Keratinocyte (primary cell): ENCODE measurements around the gene TDRD9. TPM values are rescaled to one million over a fixed set of nuclear protein-coding genes. Genes with fewer than 3 reads are reported as not detected.
A peak's percentile ranks its signal among the peaks of the same experiment; 100 is the strongest.

Experiments used
- DNase-seq: peaks from one replicate; pipeline ENCODE4 v3.0.0-alpha.2; 2011; ENCODE audit warnings: low read depth, missing footprints, low spot score
- FAIRE-seq: peaks from 2 replicates; lab custom pipeline; 2011; peaks lifted over from hg19 to GRCh38; lab: Jason Lieb, UNC
- H2AFZ ChIP-seq: 2 replicates; pipeline ENCODE4 v1.6.0; 2012; ENCODE audit warnings: low read length, control low read depth, inconsistent platforms; ENCODE audit not compliant: control insufficient read depth
- H3K27ac ChIP-seq: 2 replicates; pipeline ENCODE4 v1.5.1; 2011; ENCODE audit warnings: low read length; ENCODE audit not compliant: control insufficient read depth, insufficient read depth
- H3K27me3 ChIP-seq: 3 replicates; pipeline ENCODE4 v1.6.0; 2011; ENCODE audit warnings: low read length; ENCODE audit not compliant: control insufficient read depth, insufficient read depth; ENCODE audit errors: extremely low read depth
- H3K36me3 ChIP-seq, 2 experiments: 2 replicates in 1 of 2; 3 replicates in 1 of 2; pipeline ENCODE4 v1.5.1; 2011; ENCODE audit warnings: low read length in 2 of 2, mild to moderate bottlenecking in 1 of 2; ENCODE audit not compliant: control insufficient read depth in 2 of 2, insufficient read depth in 2 of 2; ENCODE audit errors: extremely low read depth in 1 of 2
- H3K4me1 ChIP-seq: 3 replicates; pipeline ENCODE4 v1.5.1; 2011; ENCODE audit warnings: low read length; ENCODE audit not compliant: control insufficient read depth, insufficient read depth; ENCODE audit errors: extremely low read depth
- H3K4me2 ChIP-seq: 3 replicates; pipeline ENCODE4 v1.6.0; 2011; ENCODE audit warnings: low read depth, low read length; ENCODE audit not compliant: control insufficient read depth, insufficient read depth; ENCODE audit errors: extremely low read depth
- H3K4me3 ChIP-seq, 3 experiments: fragments of 200-600 bp in 1 of 3; sonication (generic) in 1 of 3; 2 replicates in 2 of 3; 3 replicates in 1 of 3; pipeline ENCODE4 v1.5.1; 2011 to 2016; ENCODE audit warnings: low read length in 3 of 3, mild to moderate bottlenecking in 3 of 3, control low read depth in 2 of 3, inconsistent platforms in 1 of 3, low read depth in 1 of 3, mixed read lengths in 1 of 3, mixed run types in 1 of 3, moderate library complexity in 1 of 3; ENCODE audit not compliant: control insufficient read depth in 2 of 3, insufficient read depth in 2 of 3; ENCODE audit errors: extremely low read depth in 1 of 3
- H3K79me2 ChIP-seq: 2 replicates; pipeline ENCODE4 v1.6.0; 2012; ENCODE audit warnings: low read length; ENCODE audit not compliant: control insufficient read depth, insufficient read depth
- H3K9ac ChIP-seq: 3 replicates; pipeline ENCODE4 v1.6.0; 2011; ENCODE audit warnings: low read length; ENCODE audit not compliant: control insufficient read depth, insufficient read depth; ENCODE audit errors: extremely low read depth
- H3K9me1 ChIP-seq: 3 replicates; pipeline ENCODE4 v1.6.0; 2011; ENCODE audit warnings: low read length; ENCODE audit not compliant: control insufficient read depth, insufficient read depth; ENCODE audit errors: extremely low read depth
- H3K9me3 ChIP-seq: 2 replicates; pipeline ENCODE4 v1.5.1; 2012; ENCODE audit warnings: low read depth, low read length; ENCODE audit not compliant: control insufficient read depth
- H4K20me1 ChIP-seq: 3 replicates; pipeline ENCODE4 v1.6.0; 2011; ENCODE audit warnings: low read length; ENCODE audit not compliant: control insufficient read depth, insufficient read depth; ENCODE audit errors: extremely low read depth
- CTCF ChIP-seq, 3 experiments: IDR thresholded peaks in 1 of 3; conservative IDR thresholded peaks in 1 of 3; optimal IDR thresholded peaks in 1 of 3; 2 replicates in 2 of 3; 3 replicates in 1 of 3; pipeline versions ENCODE3 to v1.5.1; 2011; ENCODE audit warnings: low read length in 3 of 3, mild to moderate bottlenecking in 3 of 3, moderate library complexity in 2 of 3, control low read depth in 1 of 3, inconsistent platforms in 1 of 3; ENCODE audit not compliant: insufficient read depth in 2 of 3; ENCODE audit errors: extremely low read depth in 1 of 3
- EZH2 ChIP-seq: IDR thresholded peaks from one replicate; pipeline ENCODE4 v1.6.1; 2012; ENCODE audit warnings: inconsistent platforms, mild to moderate bottlenecking, low read length, moderate library complexity
- dilution Hi-C: fragments of 300-500 bp; cut with MboI; formaldehyde crosslinking; loops from one replicate; pipeline ENCODE4 v1.7.0; 2020; ENCODE audit warnings: low sequenced_read_pairs; ENCODE audit not compliant: extremely low pct_ligation_motif_present
- polyA plus RNA-seq, 5 experiments: library from polyadenylated mRNA; depleted of rRNA in 3 of 5; stranded (reverse) in 3 of 5; stranded (forward) in 1 of 5; unstranded in 1 of 5; fragments of >200 nt; gene quantifications; 1 replicate in 1 of 5; 2 replicates in 3 of 5; 3 replicates in 1 of 5; pipeline versions ENCODE4 v1.2.1 to v1.2.3, GENCODE V29; 2011 to 2012; ENCODE audit warnings: missing spikeins in 2 of 5, low read depth in 1 of 5, low replicate concordance in 1 of 5

TDRD9 gene
- polyA plus RNA-seq, 1 donor (not counting 4 experiments of a cell fraction or from before 2014, with no cell fraction given) = 0.10 TPM

DNA sequence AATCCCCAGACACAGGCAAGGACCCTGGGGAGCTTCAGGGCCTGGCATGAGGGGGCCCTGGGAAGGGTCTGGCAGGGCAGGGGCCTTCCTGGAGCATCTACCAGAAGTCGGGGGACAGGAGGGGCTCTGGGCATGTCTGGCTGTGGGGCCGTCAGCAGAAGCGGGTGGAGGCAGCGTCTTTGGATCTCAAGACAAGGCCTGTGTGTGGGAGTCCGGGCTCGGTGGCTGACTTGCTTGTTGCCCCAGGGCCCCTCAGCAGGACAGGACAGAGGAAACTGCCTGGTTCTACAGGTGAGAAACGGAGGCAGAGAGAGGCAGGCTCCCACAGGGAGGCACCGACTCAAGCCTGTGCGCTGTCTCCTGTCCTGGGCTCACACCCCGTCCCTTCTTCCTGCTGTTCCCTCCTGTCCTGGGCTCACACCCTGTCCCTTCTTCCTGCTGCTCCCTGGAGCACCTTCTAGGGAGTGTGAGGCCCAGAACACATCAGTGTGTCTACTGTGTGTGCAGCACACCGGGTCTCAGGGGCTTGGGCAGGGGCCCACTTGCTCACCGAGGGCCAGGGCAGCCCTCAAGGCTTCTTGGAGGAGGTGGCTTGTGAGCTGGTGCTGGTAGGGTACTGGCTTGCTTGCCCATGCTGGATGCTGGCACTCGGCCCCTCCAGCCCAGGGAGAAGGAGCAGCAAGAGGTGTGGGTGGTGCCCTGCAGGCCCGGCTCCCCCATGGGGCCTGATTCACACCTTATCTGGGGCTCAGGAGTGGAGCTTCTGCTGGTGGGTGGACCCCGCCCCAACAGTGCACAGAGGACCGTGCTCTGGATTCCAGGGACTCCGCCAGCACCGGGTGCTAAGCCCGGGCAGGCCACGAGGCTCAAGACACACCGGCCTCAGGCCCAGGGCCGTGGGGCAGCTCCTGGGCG lies 172.2 kb downstream of the TDRD9 start:
- no peak for DNase-seq
- Histone ChIP-seq H3K4me1 (peaks cover 17% of the 10 kb centered on the region), H3K9me1 (no peaks in the 10 kb centered on the region), H2AFZ (peak overlapping the region; percentile 5), H3K9ac (no peak overlapping the region), H3K9me3 (no peaks in the 10 kb centered on the region), H3K27ac (no peak overlapping the region), H3K4me3 (no peak overlapping the region), H4K20me1 (no peaks in the 10 kb centered on the region), H3K4me2 (no peak overlapping the region), H3K36me3 (no peaks in the 10 kb centered on the region), H3K79me2 (no peaks in the 10 kb centered on the region), H3K27me3 (peaks cover 4% of the 10 kb centered on the region)
- TF ChIP-seq EZH2 = no peak
- TF ChIP-seq CTCF (optimal IDR thresholded peaks at IDR 0.05 in 1 of 3, IDR thresholded peaks at IDR 0.05 in 1 of 3, conservative IDR thresholded peaks at IDR 0.05 in 1 of 3; ENCODE audit: extremely low read depth in 1 of 3, insufficient read depth in 2 of 3, low read length in 3 of 3) = no peak
- no peak for FAIRE-seq
- dilution Hi-C loops = no loop called here

DNA sequence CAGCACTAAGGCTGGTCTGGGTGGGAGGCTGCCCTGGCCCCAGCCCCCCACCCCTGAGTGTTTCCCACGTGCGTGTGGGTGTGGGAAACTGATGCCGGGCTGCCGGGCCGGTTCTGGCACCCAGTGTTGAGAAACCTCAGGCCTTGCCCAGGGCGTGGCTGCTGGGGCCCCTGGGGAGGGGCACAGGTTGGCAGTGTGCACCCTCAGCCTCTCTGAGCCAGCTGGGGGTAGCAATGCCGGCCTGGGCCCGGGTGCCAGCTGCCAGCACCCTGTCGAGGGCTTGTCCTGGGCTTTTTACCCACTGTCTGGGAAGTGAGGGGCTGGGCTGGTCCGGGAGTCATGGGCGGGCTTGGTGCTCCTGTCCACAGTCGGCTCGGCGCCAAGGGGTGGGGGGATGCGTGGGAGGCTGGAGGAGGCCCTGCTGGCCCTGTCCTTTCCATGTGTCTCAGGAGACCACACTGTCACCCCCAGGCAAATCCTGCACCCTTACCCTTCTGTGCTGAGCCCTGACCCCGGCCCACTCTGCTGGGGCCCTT lies 172.9 kb downstream of the TDRD9 start:
- Histone ChIP-seq H3K27ac (no peak overlapping the region), H3K4me1 (peaks cover 17% of the 10 kb centered on the region), H3K36me3 (no peaks in the 10 kb centered on the region), H3K4me3 (no peak overlapping the region), H3K9me3 (no peaks in the 10 kb centered on the region), H3K79me2 (no peaks in the 10 kb centered on the region), H3K9me1 (no peaks in the 10 kb centered on the region), H3K4me2 (no peak overlapping the region), H3K27me3 (peaks cover 4% of the 10 kb centered on the region), H2AFZ (peak overlapping the region; percentile 8), H3K9ac (no peak overlapping the region), H4K20me1 (no peaks in the 10 kb centered on the region)
- TF ChIP-seq CTCF (optimal IDR thresholded peaks at IDR 0.05 in 1 of 3, IDR thresholded peaks at IDR 0.05 in 1 of 3, conservative IDR thresholded peaks at IDR 0.05 in 1 of 3; ENCODE audit: extremely low read depth in 1 of 3, insufficient read depth in 2 of 3, low read length in 3 of 3) (no peak), EZH2 (no peak)
- dilution Hi-C loops = no loop called here
- DNase-seq = no peak
- no peak for FAIRE-seq
